GM21576 (cell line): ENCODE data around the gene ACCSL.

ENCODE experiments used
- ATAC-seq: cut with Tn5 transposase; IDR thresholded peaks from one replicate; pipeline ENCODE4 v1.9.1; 2021; ENCODE audit warnings: mild to moderate bottlenecking, moderate library complexity; ENCODE audit not compliant: unreplicated experiment

The ACCSL gene

GRCh38 chr11:44047931-44048431, at the start of gene ACCSL:
Gene ACCSL (plus strand): TSS chr11:44047981. CDS start chr11:44048037, 56 bp downstream.
- ATAC-seq, result no peak

DNA sequence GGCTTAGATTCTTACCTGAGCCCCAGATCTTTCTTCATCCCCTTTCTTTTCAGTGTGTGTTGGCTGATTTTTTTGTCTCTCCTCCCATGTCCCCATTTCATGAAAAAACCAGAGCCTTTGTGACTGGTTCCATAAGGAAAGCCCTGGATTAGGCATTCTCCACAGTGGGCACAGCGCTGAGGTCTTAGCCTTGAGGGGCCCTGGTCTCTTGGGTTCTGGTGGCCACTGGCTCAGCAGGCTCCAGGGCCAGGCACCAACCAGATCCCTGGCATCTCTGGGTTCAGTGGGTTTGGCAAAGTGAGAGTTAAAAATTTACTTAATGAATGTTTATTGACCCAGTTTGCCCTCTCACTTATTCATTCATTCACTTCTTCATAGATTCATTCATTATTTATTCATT, 49.5 kb upstream of the ACCSL start:
- ATAC-seq, result no peak

DNA sequence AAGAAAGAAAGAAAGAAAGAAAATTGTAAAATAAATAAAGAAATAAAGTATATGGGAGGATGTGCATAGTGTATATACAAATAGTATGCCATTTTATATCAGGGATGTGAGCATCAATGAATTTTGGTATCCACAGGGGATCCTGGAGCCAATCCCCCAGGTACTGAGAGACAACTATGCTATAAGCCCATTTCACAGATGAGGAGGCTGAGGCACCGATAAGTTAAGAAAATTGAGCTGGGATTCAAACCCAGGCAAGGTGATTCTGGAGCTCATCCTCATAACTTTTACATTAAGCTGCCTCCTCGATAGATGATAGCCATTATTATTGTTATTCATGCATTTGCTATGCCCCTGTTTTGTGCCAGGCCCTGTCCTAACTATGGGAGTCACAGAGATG, 47.0 kb upstream of the ACCSL start:
- no peak for ATAC-seq

- no peak for ATAC-seq
Measured at GRCh38 chr11:44002191-44003093, 45.3 kb upstream of the ACCSL start.

GRCh38 chr11:44003736-44004451, 43.9 kb upstream of the ACCSL start:
- no peak for ATAC-seq

DNA sequence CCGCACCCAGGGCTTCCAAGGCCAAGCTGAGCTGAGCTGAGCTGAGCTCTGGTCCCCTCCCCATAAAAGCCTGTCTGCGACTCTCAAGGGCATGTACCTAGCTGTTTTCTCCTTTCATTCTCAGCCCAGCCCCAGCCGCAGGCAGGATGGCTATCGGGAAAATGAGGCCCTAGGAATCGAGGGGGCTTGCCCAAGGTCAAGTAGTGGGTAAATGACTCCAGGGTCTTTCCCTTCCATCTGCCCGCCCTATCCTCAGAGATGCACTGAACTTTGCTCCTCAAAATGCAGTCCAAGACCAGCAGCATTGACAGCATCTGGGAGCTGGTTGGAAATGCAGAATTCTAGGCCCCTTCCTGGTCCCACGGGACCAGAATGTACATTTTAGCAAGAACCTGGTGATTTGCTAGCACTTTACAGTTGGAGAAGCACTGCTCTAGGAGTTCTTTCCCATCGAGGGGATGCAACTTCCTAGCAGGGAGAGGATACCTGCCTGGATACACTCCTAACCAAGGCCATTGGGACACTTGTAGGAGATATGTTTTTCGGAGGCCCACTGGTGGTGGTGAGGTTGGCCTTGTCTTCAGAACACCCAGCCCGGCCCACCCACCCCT, 43.2 kb upstream of the ACCSL start:
- ATAC-seq, result no peak

GRCh38 chr11:44005063-44005701, 42.6 kb upstream of the ACCSL start:
- no peak for ATAC-seq

DNA sequence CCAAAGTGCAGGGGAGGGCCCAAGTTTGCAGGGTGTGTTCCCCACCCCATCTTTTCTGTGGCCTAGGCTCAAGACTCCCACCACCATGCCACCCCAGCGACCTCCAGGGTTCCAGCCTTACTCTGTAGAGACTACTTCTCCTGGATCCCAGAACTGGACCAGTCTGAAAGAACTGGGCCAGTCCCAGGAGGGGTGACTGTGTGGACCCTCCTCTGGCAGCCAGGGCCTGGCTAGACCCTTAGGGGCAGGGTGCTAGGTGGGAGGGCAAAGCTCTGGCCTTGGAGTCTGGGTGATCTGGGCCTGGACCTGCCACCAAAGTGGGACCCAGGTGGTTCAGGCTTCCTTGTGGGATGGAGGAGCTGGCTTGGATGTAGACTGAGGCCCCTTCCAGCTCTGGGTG, 41.8 kb upstream of the ACCSL start:
- ATAC-seq, result no peak

GRCh38 chr11:44006917-44007361, 40.8 kb upstream of the ACCSL start:
- ATAC-seq, result no peak

DNA sequence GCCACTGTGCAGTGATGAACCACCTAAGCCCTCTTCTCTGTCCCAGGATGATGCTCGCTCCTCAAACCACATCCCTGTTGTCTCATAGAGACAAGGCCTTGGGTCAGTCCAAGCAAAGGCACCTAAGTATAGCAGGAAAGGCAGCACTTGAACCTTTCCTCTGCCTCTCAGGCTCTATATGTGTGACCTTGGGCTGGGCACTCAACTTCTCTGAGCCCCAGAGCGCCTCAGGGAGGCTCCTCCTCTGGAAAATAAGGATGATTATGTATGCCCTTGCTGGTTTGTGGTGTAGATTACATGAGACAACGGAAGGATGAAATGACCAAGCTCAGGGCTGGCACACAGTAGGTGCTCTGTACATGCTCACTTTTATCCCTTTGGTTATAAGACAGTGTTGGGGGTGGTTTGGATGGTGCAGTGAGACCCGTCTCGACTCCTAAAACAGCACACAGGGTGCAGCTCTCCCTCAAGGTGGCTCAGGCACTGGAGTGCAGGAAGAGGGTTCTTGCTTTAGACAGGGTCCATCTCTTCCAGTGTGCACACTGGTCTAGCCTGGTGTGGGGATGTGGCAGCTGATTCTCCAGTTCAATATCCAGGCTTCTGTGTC, 40.2 kb upstream of the ACCSL start:
- ATAC-seq, result no peak

DNA sequence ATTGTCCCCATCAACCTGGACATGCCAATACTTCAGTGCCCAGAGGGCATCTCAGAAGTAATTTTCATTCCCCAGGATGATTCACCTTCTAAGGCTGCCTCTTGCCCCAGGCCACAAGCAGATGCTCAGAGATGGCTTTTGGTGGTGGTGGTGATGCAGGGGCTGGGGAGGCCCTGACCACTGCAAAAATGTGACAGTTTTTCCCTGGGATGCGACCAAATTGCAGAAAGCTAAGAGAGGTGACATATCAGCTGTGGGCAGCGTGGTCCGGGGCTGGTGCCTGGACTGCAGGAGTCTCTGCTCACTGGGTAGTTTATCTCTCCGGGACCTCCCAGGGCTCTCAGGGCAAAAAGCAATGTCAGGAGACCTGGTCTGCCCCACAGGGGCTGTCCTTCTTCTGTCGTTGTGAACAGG, 39.7 kb upstream of the ACCSL start:
- no peak for ATAC-seq

DNA sequence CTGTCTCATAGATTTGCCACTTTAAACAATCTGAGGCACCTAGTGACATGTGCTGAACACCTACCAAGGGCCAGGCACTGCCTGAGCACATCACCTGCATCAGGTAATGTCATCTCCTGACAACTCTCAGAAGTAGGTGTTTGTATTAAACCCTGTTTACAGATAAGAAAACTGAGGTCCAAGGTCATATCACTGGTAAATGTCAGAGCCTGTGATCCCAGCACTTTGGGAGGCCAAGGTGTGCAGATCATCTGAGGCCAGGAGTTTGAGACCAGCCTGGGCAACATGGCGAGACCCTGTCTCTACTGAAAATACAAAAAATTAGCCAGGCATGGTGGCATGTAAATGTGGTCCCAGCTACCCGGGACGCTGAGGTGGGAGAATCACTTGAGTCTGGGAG, 39.1 kb upstream of the ACCSL start:
- no peak for ATAC-seq

GRCh38 chr11:44010789-44011251, 37.0 kb upstream of the ACCSL start:
- ATAC-seq, result no peak

GRCh38 chr11:44011797-44012196, 36.0 kb upstream of the ACCSL start:
- ATAC-seq, result no peak

GRCh38 chr11:44014968-44015623, 32.7 kb upstream of the ACCSL start:
- no peak for ATAC-seq

DNA sequence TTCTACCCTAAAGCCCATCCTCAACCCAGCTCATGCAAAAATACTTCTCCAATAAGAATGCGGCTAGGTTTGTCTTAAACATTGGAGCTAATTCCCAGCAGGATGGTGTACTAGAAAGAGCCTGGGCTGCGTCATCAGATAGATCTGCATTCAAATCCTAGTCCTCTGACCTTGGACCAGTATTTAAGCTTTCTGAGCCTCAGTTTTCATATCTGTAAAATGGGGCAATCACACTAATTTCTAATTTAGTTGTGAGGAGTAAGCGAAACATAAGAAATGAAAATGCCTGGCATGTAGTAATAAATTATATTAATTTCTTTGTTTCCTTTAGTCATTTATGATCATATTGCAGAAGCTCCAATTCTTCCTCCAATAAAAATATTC, 32.2 kb upstream of the ACCSL start:
- no peak for ATAC-seq

GRCh38 chr11:44016131-44016530, 31.6 kb upstream of the ACCSL start:
- ATAC-seq, result no peak

DNA sequence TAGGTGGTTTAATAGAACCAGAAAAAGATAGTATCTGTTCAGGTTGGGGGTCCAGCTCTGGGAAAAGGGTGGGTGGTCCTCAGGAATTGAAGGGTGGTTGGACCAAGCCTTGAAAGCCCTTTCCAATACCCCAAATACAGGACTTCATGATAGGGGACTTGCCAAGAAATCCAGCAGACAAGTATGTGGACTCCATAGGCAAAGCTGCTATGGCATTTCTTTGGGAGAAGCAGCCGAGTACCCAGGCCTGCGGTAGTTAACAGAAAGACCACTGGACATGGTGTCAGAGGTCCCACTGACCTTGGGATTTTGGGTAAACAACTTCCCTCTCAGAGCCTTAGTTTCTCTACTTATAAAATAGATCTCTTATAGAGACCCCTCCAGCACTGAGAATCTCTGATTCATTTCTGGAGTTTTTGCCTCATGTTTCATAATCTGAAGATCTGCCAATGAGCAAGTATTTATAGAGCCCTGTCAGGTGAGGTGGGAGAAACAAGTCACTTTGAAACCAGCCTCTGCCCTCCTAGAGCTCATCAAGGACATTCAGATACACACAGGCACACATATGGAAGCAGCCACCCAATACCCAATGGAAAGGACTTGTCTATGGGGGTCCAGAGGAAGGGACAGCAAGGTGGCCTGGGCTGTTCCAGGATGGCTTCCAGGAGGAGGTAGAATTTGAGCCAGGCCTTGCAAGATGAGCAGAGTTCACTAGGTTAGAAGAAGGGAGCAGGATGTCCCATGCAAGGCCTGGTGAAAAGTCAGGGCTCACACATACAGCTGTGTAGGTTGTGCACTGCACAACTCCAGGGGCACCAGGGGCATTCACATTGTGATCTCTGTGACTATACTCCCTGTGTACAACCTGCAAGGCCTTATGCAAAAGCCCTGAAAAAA, 31.0 kb upstream of the ACCSL start:
- no peak for ATAC-seq
